Hindlimb muscle (tissue), 1 donor: ENCODE data around the gene APOC3. TPM values are rescaled to one million over a fixed set of nuclear protein-coding genes. Genes with fewer than 3 reads are reported as not detected.

Experiments used
- DNase-seq: peaks from one replicate; pipeline ENCODE4 v3.0.0-alpha.2; 2013
- polyA plus RNA-seq: library from polyadenylated mRNA; unstranded; fragments of 120-200 nt; gene quantifications from one replicate; pipeline ENCODE4 v1.2.1, GENCODE V29; 2013; ENCODE audit not compliant: insufficient read length

APOC3 gene
- polyA plus RNA-seq, 1 donor, result not detected

GRCh38 chr11:116879800-116880625, 50.3 kb downstream of the APOC3 start:
- peak; percentile 58 for DNase-seq

GRCh38 chr11:116881143-116881542, 51.4 kb downstream of the APOC3 start:
- DNase-seq, result no peak

GRCh38 chr11:116882386-116882785, 52.7 kb downstream of the APOC3 start:
- DNase-seq, result no peak

Other genes with a start within 250 kb of the APOC3 start
- 19.6 TPM for gene BUD13, start 56.9 kb upstream of the APOC3 start, polyA plus RNA-seq
- gene ZPR1, start 41.9 kb upstream of the APOC3 start, polyA plus RNA-seq, result 37.1 TPM
- not detected for gene APOA5, start 38.0 kb upstream of the APOC3 start, polyA plus RNA-seq
- gene APOA4, start 6.6 kb upstream of the APOC3 start, polyA plus RNA-seq, result not detected
- gene APOA1, start 7.7 kb downstream of the APOC3 start, polyA plus RNA-seq, result 1.8 TPM